Spinal cord (tissue), 10 donors: ENCODE measurements around the gene SPNS1. TPM values are rescaled to one million over a fixed set of nuclear protein-coding genes. Genes with fewer than 3 reads are reported as not detected.
A peak's percentile ranks its signal among the peaks of the same experiment; 100 is the strongest.
"Not testable (repeated sequence)": the region's sequence is repeated elsewhere in the genome, so short reads cannot be mapped to it uniquely, and the experiment has no call there.

ENCODE experiments used
- DNase-seq, 6 donors: peaks; one replicate each; pipeline versions ENCODE4 v3.0.0 to v3.0.0-alpha.2; 2013 to 2015; ENCODE audit warnings: low spot score in 6 of 6, low read depth in 4 of 6
- H3K27ac ChIP-seq: one replicate; pipeline ENCODE4 v1.5.1; 2013; ENCODE audit warnings: low read depth, low read length, control low read depth
- H3K27me3 ChIP-seq: one replicate; pipeline ENCODE4 v1.6.1; 2013; ENCODE audit warnings: low read length; ENCODE audit not compliant: control insufficient read depth, insufficient read depth
- H3K36me3 ChIP-seq: one replicate; pipeline ENCODE4 v1.6.1; 2013; ENCODE audit warnings: low read length; ENCODE audit not compliant: control insufficient read depth, insufficient read depth
- H3K4me1 ChIP-seq: one replicate; pipeline ENCODE4 v1.6.1; 2013; ENCODE audit warnings: low read length; ENCODE audit not compliant: control insufficient read depth, insufficient read depth
- H3K4me3 ChIP-seq: one replicate; pipeline ENCODE4 v1.5.1; 2013; ENCODE audit warnings: low read depth, low read length, control low read depth
- H3K9me3 ChIP-seq: one replicate; pipeline ENCODE4 v1.6.1; 2013; ENCODE audit warnings: low read length; ENCODE audit not compliant: control insufficient read depth, insufficient read depth
- WGBS: methylation state at CpG from one replicate; pipeline ENCODE4 v1.1.5; 2013; ENCODE audit warnings: missing lambda C conversion rate; ENCODE audit not compliant: insufficient coverage; 5-methylcytosine and 5-hydroxymethylcytosine counted together
- long read RNA-seq, 4 donors: transcript quantifications; one replicate each; lab custom pipeline, GENCODE V29; 2026
- polyA plus RNA-seq, 2 donors: library from polyadenylated mRNA; unstranded; fragments of 120-200 nt; gene quantifications; one replicate each; pipeline ENCODE4 v1.2.1, GENCODE V29; 2013; ENCODE audit not compliant: insufficient read length in 2 of 2
- total RNA-seq, 2 donors: library from RNA; depleted of rRNA in 1 of 2; stranded (reverse); fragments of 120-200 nt in 1 of 2; fragments of >200 nt in 1 of 2; gene quantifications; one replicate each; pipeline versions ENCODE4 v1.2.3 to v1.2.4, GENCODE V29; 2013 to 2014
- donor health status: healthy.

Gene SPNS1
- total RNA-seq (10 to 100 TPM; 18.4 to 27.7 TPM), polyA plus RNA-seq (10 to 100 TPM; 54.9 to 66.9 TPM)
- long read RNA-seq, donor 1, transcript SPNS1-201 (12 exons, 2,208 nt): major isoform, 13 of 40 reads
- long read RNA-seq, donor 1, partial matches to known transcripts: 19 of 40 reads
- long read RNA-seq, donor 1, other reads (novel, unspliced or antisense): 0 of 40 reads
- long read RNA-seq, donor 2, partial matches to known transcripts: 0 of 4 reads
- long read RNA-seq, donor 2, other reads (novel, unspliced or antisense): 0 of 4 reads
- long read RNA-seq, donor 3, transcript SPNS1-201 (12 exons, 2,208 nt): major isoform, 7 of 9 reads
- long read RNA-seq, donor 3, partial matches to known transcripts: 0 of 9 reads
- long read RNA-seq, donor 3, other reads (novel, unspliced or antisense): 0 of 9 reads
- long read RNA-seq, donor 4, partial matches to known transcripts: 5 of 10 reads
- long read RNA-seq, donor 4, other reads (novel, unspliced or antisense): 0 of 10 reads

DNA sequence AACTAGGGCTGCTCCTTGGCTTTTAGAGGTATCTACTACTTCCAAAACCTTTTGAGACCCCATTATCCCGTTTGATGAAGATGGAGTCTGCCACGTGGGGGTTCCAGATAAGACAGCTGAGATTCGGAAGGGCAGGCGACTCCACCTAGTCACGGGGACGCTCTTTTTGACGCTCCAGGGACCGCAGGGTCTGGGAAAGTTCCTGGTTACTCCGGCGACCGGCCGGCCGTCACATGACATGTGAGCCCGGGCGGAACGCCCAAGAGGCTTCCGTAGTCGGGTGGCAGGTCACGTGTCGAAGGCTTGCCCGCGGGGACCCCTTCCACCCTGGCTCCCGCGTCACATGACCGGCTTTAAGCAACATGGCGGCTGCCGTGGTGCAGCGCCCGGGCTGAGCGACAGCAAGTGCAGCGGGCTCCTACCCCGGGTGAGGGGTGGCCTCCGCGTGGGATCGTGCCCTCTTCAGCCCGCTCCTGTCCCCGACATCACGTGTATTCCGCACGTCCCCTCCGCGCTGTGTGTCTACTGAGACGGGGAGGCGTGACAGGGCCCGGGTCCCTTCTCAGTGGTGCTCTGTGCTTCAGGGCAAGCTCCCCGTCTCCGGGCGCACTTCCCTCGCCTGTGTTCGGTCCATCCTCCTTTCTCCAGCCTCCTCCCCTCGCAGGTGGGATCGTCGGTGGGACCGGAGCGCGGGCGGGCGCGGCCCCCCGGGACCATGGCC, at the start of gene SPNS1:
Gene SPNS1 (plus strand): TSS at position 342 of the 721 bp plus-strand sequence. CDS start 374 bp downstream, at position 716.
- Histone ChIP-seq H3K36me3 (peaks cover 19% of the 10 kb centered on the region), H3K4me1 (peaks cover 19% of the 10 kb centered on the region), H3K4me3 (peak within 1 kb of the TSS; percentile 93), H3K9me3 (no peaks in the 10 kb centered on the region), H3K27ac (peak within 1 kb of the TSS; percentile 92), H3K27me3 (no peaks in the 10 kb centered on the region)
- under 1% methylated on average over 60 of the region's 60 CpGs for WGBS
- peak; percentile 91 to 99 (median 94) for DNase-seq

DNA sequence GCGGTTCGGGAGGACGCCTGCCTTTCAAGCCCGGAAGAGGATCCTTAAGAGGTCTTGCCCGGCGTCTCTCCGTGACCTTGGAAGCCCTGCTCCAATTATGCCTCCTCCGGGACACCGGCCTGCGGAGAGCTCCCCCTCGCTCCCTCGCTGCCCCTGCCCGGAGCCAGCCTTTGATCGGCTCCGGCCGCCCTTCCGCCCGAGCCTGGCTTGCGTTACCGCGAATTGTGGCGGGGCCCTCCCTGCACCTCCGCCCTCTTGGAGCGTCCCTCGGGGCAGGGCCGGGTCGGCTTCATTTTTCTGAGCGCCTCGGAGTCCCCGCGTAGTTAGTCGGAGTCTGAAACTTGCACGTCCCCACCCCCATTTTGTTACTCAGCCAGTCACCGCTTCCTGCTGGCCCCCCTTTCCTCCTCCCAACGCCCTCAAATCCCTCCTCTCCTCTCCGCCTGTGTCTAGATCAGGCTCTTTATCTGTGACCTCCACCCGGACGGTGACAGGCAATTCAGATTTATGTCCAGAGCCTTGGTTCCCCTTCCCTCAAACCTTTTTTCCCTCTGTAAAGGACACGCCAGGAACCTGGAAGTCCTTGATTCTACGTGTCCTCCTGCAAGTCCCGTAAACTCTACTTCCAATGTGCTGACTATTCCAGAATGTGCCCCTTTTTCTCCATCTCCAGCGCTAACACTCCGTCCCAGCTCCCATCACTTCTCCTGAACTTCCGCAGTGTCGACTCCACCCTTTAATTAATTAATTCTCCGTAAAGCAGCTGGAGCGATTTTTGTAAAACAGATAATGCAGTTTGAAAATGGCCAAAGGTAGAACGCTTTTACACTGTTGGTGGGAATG, 49.0 kb upstream of the SPNS1 start:
- Histone ChIP-seq H3K27ac (peak overlapping the region; percentile 98), H3K4me1 (peaks cover 13% of the 10 kb centered on the region), H3K27me3 (no peaks in the 10 kb centered on the region), H3K4me3 (peak overlapping the region; percentile 98), H3K36me3 (no peaks in the 10 kb centered on the region), H3K9me3 (no peaks in the 10 kb centered on the region)
- DNase-seq: peak in 4 of 6 donors; percentile 44 to 86 (median 62)
- 0% methylated on average over 43 of the region's 48 CpGs for WGBS

- H3K27me3 ChIP-seq, H3K36me3 ChIP-seq, H3K9me3 ChIP-seq, H3K27ac ChIP-seq, DNase-seq: not testable (repeated sequence)
- Histone ChIP-seq H3K4me1 (peaks cover 13% of the 10 kb centered on the region), H3K4me3 (peak overlapping the region; percentile 98)
- WGBS: no CpG with 5 or more reads among the region's 2 CpGs
These were observed 48.3 kb upstream of the SPNS1 start for GRCh38 chr16:28926284-28926683.

DNA sequence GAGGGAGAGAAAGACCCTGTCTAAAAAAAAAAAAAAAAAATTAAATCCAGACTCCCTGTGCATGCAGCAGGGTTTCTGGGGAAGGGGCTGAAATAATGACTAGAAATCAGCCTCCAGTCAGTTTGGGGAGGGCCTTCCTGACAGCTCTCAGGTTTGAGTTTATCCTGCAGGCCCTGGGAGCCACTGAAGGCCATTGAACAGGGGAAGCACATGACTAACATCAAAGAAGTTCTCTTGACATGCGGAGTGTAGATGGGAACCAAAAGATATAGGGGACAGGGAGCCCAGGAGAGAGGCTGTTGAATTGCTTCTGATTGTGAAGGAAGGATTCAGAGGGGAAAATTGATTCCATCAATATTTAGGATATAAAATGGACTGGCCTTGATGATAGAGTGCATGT, 46.8 kb upstream of the SPNS1 start:
- Histone ChIP-seq H3K4me1 (peaks cover 13% of the 10 kb centered on the region), H3K9me3 (no peaks in the 10 kb centered on the region), H3K27ac (no peak overlapping the region), H3K36me3 (no peaks in the 10 kb centered on the region), H3K27me3 (no peaks in the 10 kb centered on the region), H3K4me3 (no peak overlapping the region)
- DNase-seq: no peak
- WGBS: 57% methylated on average over 1 of the region's 1 CpG

DNA sequence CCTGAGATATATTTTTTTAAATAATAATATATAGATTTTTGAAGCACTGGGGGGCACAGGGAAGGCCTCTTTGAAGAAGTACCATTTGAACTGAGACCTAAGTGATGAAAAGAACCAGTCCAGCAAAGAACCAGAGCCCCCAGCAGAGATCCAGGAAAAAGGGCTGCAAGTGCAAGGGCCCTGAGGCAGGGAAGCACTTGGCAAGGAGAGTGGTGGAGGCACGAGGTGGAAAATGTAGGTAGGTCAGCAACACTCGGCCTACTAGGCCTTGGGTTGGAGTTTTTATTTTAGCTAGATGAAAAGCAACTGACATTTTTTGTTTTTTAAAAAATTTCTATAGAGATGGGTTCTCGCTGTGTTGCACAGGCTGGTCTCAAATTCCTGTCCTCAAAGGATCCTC, 44.4 kb upstream of the SPNS1 start:
- no peak overlapping the region for H3K27ac ChIP-seq
- H3K9me3 ChIP-seq: no peaks in the 10 kb centered on the region
- no peaks in the 10 kb centered on the region for H3K4me1 ChIP-seq
- DNase-seq: no peak
- H3K36me3 ChIP-seq: no peaks in the 10 kb centered on the region
- no peaks in the 10 kb centered on the region for H3K27me3 ChIP-seq
- 83% methylated on average over 3 of the region's 3 CpGs for WGBS
- no peak overlapping the region for H3K4me3 ChIP-seq

GRCh38 chr16:28930652-28931051, 43.9 kb upstream of the SPNS1 start:
- DNase-seq: no peak
- no peaks in the 10 kb centered on the region for H3K9me3 ChIP-seq
- no peak overlapping the region for H3K27ac ChIP-seq
- H3K36me3 ChIP-seq: no peaks in the 10 kb centered on the region
- WGBS: no CpG with 5 or more reads among the region's 3 CpGs
- H3K4me1 ChIP-seq: no peaks in the 10 kb centered on the region
- no peaks in the 10 kb centered on the region for H3K27me3 ChIP-seq
- H3K4me3 ChIP-seq: no peak overlapping the region

- no peak for DNase-seq
- Histone ChIP-seq H3K4me1 (peaks cover 6% of the 10 kb centered on the region), H3K9me3 (no peaks in the 10 kb centered on the region), H3K27ac (no peak within 1 kb of the TSS), H3K36me3 (no peaks in the 10 kb centered on the region), H3K27me3 (no peaks in the 10 kb centered on the region), H3K4me3 (no peak within 1 kb of the TSS)
- 93% methylated on average over 4 of the region's 10 CpGs for WGBS
These were observed 42.8 kb upstream of the SPNS1 start, which contains the start of gene CD19 for GRCh38 chr16:28931801-28932225. Gene CD19 (plus strand): TSS chr16:28931971. CDS start chr16:28932001, 30 bp downstream.

DNA sequence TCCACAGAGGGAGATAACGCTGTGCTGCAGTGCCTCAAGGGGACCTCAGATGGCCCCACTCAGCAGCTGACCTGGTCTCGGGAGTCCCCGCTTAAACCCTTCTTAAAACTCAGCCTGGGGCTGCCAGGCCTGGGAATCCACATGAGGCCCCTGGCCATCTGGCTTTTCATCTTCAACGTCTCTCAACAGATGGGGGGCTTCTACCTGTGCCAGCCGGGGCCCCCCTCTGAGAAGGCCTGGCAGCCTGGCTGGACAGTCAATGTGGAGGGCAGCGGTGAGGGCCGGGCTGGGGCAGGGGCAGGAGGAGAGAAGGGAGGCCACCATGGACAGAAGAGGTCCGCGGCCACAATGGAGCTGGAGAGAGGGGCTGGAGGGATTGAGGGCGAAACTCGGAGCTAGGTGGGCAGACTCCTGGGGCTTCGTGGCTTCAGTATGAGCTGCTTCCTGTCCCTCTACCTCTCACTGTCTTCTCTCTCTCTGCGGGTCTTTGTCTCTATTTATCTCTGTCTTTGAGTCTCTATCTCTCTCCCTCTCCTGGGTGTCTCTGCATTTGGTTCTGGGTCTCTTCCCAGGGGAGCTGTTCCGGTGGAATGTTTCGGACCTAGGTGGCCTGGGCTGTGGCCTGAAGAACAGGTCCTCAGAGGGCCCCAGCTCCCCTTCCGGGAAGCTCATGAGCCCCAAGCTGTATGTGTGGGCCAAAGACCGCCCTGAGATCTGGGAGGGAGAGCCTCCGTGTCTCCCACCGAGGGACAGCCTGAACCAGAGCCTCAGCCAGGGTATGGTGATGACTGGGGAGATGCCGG, 42.0 kb upstream of the SPNS1 start:
- DNase-seq: no peak
- no peaks in the 10 kb centered on the region for H3K36me3 ChIP-seq
- H3K27me3 ChIP-seq: no peaks in the 10 kb centered on the region
- peaks cover 6% of the 10 kb centered on the region for H3K4me1 ChIP-seq
- no peak overlapping the region for H3K4me3 ChIP-seq
- H3K27ac ChIP-seq: no peak overlapping the region
- 79% methylated on average over 19 of the region's 20 CpGs for WGBS
- no peaks in the 10 kb centered on the region for H3K9me3 ChIP-seq
